Activated CD8-positive, alpha-beta memory T cell treated with anti-CD3 and anti-CD28 coated beads, Interleukin-2, amount 50 U/mL, for 24 hours (primary cell): ENCODE results near the gene CD44.

Experiments
- DNase-seq: peaks from one replicate; pipeline ENCODE4 v3.0.0-alpha.2; 2020; ENCODE audit errors: extremely low read depth

CD44 gene

GRCh38 chr11:35237351-35237750 lies 98.4 kb downstream of the CD44 start:
- no peak for DNase-seq

GRCh38 chr11:35237860-35238715 lies 99.1 kb downstream of the CD44 start:
- DNase-seq = peak; percentile 18

GRCh38 chr11:35238882-35239281 lies 99.9 kb downstream of the CD44 start:
- no peak for DNase-seq

- DNase-seq = no peak
These were observed 100.6 kb downstream of the CD44 start for GRCh38 chr11:35239471-35240075.

- no peak for DNase-seq
These were observed 102.1 kb downstream of the CD44 start for GRCh38 chr11:35241083-35241482.

- no peak for DNase-seq
These were observed 102.6 kb downstream of the CD44 start for GRCh38 chr11:35241531-35241930.

- no peak for DNase-seq
These were observed 103.7 kb downstream of the CD44 start for GRCh38 chr11:35242412-35243242.

- DNase-seq = no peak
These were observed 104.8 kb downstream of the CD44 start for GRCh38 chr11:35243774-35244173.

GRCh38 chr11:35245056-35245455 lies 106.1 kb downstream of the CD44 start:
- no peak for DNase-seq

GRCh38 chr11:35245786-35246185 lies 106.8 kb downstream of the CD44 start:
- DNase-seq = no peak

- DNase-seq = no peak
These were observed 107.8 kb downstream of the CD44 start for GRCh38 chr11:35246745-35247144.

GRCh38 chr11:35247428-35247827 lies 108.5 kb downstream of the CD44 start:
- peak; percentile 7 for DNase-seq

- no peak for DNase-seq
These were observed 108.9 kb downstream of the CD44 start for GRCh38 chr11:35247863-35248262.

- DNase-seq = no peak
These were observed 109.8 kb downstream of the CD44 start for GRCh38 chr11:35248558-35249323.

- DNase-seq = no peak
These were observed 111.2 kb downstream of the CD44 start for GRCh38 chr11:35250192-35250591.

GRCh38 chr11:35250621-35251020 lies 111.7 kb downstream of the CD44 start:
- no peak for DNase-seq

- DNase-seq = no peak
These were observed 114.3 kb downstream of the CD44 start for GRCh38 chr11:35253237-35253636.

GRCh38 chr11:35255514-35255913 lies 116.5 kb downstream of the CD44 start:
- no peak for DNase-seq

GRCh38 chr11:35256296-35256695 lies 117.3 kb downstream of the CD44 start:
- no peak for DNase-seq

GRCh38 chr11:35257281-35257680 lies 118.3 kb downstream of the CD44 start:
- DNase-seq = no peak

GRCh38 chr11:35259529-35259928 lies 120.6 kb downstream of the CD44 start:
- DNase-seq = no peak
